Measurements from ENCODE around the gene RMND1.

DNA sequence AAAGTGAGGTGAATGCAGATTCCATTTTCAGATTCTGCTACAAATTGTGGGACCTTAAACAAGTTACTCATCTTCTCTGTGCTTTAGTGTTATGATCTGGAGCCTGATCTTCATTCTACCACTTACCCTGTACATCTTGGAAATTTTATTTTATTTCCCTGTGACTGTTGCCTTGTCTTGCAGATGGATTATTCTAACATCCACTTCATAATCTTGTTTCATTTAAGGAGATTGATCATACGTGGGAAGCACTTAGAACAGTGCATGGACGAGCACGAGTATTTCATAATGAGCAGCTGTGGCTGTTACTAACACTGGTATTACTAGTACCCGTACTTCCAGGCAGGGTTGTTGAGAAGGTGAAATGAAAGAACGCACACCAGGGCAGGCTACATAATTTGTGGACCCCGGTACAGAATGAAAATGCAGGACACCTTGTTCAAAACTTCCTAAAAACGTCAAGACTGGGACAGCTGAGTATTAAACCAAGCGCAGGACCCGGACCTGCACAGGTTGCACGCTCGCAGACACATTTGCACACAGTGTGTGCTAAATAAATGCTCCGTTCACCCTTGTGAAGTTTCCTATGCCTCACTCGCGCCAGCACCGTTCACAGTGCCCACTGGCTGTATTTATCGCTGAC is 41.4 kb upstream of the RMND1 start:
- TF ChIP-seq, protein P1, sequence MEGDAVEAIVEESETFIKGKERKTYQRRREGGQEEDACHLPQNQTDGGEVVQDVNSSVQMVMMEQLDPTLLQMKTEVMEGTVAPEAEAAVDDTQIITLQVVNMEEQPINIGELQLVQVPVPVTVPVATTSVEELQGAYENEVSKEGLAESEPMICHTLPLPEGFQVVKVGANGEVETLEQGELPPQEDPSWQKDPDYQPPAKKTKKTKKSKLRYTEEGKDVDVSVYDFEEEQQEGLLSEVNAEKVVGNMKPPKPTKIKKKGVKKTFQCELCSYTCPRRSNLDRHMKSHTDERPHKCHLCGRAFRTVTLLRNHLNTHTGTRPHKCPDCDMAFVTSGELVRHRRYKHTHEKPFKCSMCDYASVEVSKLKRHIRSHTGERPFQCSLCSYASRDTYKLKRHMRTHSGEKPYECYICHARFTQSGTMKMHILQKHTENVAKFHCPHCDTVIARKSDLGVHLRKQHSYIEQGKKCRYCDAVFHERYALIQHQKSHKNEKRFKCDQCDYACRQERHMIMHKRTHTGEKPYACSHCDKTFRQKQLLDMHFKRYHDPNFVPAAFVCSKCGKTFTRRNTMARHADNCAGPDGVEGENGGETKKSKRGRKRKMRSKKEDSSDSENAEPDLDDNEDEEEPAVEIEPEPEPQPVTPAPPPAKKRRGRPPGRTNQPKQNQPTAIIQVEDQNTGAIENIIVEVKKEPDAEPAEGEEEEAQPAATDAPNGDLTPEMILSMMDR (IDR thresholded peaks at IDR 0.05): no peak
- TF ChIP-seq, protein P2, sequence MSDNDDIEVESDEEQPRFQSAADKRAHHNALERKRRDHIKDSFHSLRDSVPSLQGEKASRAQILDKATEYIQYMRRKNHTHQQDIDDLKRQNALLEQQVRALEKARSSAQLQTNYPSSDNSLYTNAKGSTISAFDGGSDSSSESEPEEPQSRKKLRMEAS (CRISPR knock-in tag; IDR thresholded peaks at IDR 0.05): no peak
- no peak for TF ChIP-seq SMAD3 (CRISPR knock-in tag; IDR thresholded peaks at IDR 0.05; ENCODE audit: borderline replicate concordance)

Measured in WTC11 (cell line).